Brain microvascular endothelial cell (primary cell): Measurements from ENCODE around the gene MLLT1.

Experiments
- DNase-seq: peaks from one replicate; pipeline ENCODE4 v3.0.0-alpha.2; 2020
- H3K27ac ChIP-seq: fragments of 250-450 bp; sonication (Bioruptor Pico); 2 replicates; pipeline ENCODE4 v1.5.1; 2020; ENCODE audit warnings: mild to moderate bottlenecking, moderate library complexity
- H3K27me3 ChIP-seq: fragments of 250-450 bp; sonication (Bioruptor Pico); replicated peaks from 2 replicates; pipeline ENCODE4 v1.5.1; 2020; ENCODE audit warnings: mild to moderate bottlenecking
- H3K36me3 ChIP-seq: fragments of 250-450 bp; sonication (Bioruptor Pico); replicated peaks from 2 replicates; pipeline ENCODE4 v1.5.1; 2020; ENCODE audit warnings: mild to moderate bottlenecking
- H3K4me3 ChIP-seq: 2 replicates; pipeline ENCODE4 v1.5.1; 2011; ENCODE audit warnings: low read depth, mild to moderate bottlenecking, control low read depth, low read length, moderate library complexity
- in situ Hi-C: cut with HindIII; loops from 2 replicates; pipeline ENCODE4 v1.10.0; 2017; ENCODE audit warnings: low sequenced_read_pairs, low pct_ligation_motif_present
- TF ChIP-seq, protein P1 (sequence below): IDR thresholded peaks from 2 replicates; pipeline ENCODE4 v1.5.1; 2011; ENCODE audit warnings: low read depth, mild to moderate bottlenecking, moderate library complexity, low read length, control low read depth, inconsistent platforms; ENCODE audit errors: missing control alignments

MLLT1 gene

DNA sequence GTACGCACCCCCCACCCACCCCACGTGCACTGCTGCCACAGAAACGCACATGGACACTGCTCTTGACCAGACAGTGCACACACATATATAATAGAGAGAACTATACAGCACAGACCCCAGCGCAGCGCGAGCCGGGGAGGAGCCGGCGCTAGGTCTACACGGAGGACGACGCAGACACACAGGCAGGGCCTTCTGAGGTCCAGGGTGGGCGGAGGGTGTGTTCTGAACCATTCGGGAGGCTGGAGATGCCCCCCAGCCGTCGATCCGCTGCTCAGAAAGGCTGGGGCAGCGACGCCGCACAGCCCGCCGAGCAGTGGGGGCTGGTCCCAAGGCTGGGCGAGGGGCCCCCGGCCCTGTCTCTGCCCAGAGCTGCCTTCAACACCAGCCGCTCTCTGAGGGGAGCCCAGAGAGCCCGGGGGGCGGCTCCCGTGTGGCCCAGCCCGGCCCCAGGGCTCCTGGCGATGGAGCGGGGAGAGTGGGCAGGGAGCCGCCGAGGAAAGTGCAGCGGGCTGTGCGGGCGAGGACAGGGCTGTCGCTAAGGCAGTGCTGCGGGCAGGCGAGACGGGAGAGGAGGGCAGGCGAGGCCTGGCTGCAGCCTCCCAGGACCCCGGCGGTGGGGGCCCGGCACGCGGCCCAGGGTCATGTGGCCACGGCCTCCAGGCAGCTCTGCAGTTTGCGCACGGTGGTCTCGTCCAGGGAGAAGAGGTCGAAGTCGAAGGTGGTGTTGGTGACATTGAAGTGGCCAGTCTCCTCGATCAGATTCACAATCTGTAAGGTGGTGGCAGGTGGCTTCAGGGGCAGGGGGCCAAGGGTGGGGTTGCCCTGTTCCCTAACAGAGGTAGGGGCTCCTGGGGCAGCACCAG is 67.1 kb downstream of the MLLT1 start:
- in situ Hi-C loops, result no loop called here
- DNase-seq, result no peak
- H3K27me3 ChIP-seq, result no peaks in the 10 kb centered on the region
- H3K36me3 ChIP-seq, result peaks cover 8% of the 10 kb centered on the region
- H3K27ac ChIP-seq, result no peak overlapping the region
- no peak overlapping the region for H3K4me3 ChIP-seq
- TF ChIP-seq, protein P1, sequence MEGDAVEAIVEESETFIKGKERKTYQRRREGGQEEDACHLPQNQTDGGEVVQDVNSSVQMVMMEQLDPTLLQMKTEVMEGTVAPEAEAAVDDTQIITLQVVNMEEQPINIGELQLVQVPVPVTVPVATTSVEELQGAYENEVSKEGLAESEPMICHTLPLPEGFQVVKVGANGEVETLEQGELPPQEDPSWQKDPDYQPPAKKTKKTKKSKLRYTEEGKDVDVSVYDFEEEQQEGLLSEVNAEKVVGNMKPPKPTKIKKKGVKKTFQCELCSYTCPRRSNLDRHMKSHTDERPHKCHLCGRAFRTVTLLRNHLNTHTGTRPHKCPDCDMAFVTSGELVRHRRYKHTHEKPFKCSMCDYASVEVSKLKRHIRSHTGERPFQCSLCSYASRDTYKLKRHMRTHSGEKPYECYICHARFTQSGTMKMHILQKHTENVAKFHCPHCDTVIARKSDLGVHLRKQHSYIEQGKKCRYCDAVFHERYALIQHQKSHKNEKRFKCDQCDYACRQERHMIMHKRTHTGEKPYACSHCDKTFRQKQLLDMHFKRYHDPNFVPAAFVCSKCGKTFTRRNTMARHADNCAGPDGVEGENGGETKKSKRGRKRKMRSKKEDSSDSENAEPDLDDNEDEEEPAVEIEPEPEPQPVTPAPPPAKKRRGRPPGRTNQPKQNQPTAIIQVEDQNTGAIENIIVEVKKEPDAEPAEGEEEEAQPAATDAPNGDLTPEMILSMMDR, result no peak

DNA sequence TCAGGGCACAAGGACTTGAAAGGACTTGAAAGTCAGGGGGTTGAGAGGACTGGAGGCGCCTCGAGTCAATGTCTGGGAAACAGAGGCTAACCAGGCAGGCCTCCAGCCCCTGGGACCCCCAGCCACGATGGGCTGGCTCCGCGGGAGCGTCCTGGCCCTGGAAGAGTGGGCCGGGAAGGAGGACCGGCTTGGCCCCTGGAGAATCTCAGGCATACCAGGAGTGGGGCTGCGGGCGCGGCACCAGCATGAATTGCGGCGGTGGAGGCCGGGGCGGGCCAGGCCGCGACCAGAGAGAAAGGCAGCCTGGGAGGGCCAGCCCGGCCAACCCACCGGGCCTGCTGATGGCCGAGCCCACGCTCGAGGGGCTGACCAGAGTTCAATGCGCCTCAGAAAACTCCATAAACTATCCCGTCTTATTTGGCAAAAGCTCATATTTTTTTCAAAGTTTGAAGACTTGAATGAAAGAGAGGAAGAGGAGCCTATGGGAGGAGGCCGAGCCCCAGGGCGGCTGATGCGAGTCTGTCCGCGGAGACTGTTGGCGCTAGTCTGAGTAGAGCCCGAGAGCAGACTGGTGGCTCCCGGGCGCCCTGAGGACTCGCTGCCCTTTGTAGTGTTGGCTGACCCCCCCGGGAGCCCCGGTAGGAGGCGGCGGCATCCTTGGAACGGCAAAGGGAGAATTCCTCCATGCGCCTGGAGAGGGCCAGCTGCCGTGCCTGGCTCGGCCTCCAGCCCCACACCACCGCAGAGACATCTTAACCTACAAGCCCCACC is 68.0 kb downstream of the MLLT1 start:
- H3K4me3 ChIP-seq, result no peak overlapping the region
- in situ Hi-C loops, result no loop called here
- no peak overlapping the region for H3K27ac ChIP-seq
- H3K36me3 ChIP-seq, result peaks cover 8% of the 10 kb centered on the region
- DNase-seq, result no peak
- H3K27me3 ChIP-seq, result no peaks in the 10 kb centered on the region
- TF ChIP-seq, protein P1, result no peak

DNA sequence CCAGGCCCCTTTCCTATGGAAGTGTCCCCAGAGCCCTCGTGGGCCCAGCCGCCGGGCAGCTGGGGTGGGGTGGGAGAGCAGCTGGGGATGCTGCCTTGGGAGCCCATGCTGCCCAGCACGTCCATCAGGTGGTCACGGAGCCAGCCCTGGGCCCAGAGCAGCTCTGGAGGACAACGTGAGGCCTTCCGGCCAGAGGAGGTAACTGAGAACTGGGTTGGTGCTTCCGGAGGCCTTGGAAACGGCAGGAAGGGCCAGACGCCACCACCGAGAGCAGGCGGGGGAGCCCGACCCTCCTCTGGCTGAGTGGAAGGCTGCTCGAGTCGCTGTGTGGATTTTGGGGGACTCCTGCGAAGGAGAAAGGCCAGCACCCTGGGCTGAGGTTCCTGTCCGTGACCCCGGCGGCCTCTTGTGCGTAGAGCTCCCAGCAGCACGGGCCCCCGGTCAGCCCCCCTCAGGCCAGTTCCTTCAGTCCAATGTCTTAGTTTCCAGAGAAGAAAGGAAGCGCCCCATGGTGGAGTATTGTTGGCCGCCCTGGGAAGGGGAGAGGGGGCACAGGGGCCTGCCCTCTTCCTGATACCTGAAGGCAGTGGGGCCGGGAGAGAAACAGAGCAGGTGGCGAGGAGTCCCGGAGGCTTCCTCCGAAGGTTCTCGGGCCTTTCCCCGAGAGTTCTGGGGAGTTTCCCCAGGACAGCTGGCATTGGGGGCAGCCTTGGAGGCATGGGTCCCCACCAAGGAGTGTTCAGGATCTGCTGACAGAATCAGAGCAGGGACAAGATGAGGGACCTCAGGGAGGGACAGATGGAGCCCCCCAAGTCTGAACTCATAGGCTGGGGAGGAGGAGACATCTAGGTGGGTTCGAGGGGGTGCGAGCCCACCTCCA is 68.8 kb downstream of the MLLT1 start:
- TF ChIP-seq, protein P1, result no peak
- H3K4me3 ChIP-seq, result no peak overlapping the region
- no peaks in the 10 kb centered on the region for H3K27me3 ChIP-seq
- peaks cover 8% of the 10 kb centered on the region for H3K36me3 ChIP-seq
- no peak overlapping the region for H3K27ac ChIP-seq
- in situ Hi-C loops, result no loop called here
- DNase-seq, result no peak

DNA sequence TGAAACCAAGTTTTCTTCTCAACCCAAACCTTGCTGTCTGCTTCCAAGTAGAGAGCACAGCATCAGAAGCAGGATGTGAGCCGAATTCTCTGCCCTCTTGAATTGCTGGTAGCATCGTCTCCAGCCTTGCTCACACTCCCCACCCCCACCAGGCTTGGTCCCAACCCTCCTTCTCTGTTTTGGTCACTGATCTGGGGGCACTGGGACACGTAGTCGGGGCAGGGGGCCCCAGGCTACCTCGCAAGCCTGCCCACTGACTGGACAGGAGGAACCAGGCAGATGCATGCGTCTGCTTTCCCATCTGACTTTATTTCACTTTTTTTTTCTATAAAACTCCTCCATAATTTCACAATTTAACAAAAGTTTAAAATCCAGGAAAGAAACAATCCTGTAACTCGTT is 69.7 kb downstream of the MLLT1 start:
- no peaks in the 10 kb centered on the region for H3K27me3 ChIP-seq
- peaks cover 8% of the 10 kb centered on the region for H3K36me3 ChIP-seq
- TF ChIP-seq, protein P1, result no peak
- no peak for DNase-seq
- no peak overlapping the region for H3K27ac ChIP-seq
- H3K4me3 ChIP-seq, result no peak overlapping the region
- in situ Hi-C loops, result no loop called here

DNA sequence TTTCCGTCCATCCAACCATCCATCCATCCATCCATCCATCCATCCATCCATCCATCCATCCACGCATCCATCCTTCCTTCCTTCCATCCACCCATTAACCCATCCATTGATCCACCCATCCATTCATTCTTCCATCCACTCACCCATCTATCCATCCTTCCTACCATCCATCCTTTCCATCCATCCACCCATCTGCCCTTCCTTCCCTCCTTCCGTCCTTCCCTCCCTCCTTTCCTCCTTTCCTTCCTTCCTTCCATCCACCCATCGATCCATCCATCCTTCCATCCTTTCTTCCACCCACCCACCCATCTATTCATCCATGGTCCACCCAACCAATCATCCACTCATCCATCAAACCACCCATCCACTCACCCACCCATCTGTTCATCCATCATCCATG is 70.1 kb downstream of the MLLT1 start:
- in situ Hi-C loops, result no loop called here
- Histone ChIP-seq H3K27me3 (no peaks in the 10 kb centered on the region), H3K27ac (no peak overlapping the region), H3K36me3 (peaks cover 5% of the 10 kb centered on the region), H3K4me3 (no peak overlapping the region)
- TF ChIP-seq, protein P1, result no peak
- DNase-seq, result no peak
